ENCODE measurements around the gene FAM76A.

Gene FAM76A

DNA sequence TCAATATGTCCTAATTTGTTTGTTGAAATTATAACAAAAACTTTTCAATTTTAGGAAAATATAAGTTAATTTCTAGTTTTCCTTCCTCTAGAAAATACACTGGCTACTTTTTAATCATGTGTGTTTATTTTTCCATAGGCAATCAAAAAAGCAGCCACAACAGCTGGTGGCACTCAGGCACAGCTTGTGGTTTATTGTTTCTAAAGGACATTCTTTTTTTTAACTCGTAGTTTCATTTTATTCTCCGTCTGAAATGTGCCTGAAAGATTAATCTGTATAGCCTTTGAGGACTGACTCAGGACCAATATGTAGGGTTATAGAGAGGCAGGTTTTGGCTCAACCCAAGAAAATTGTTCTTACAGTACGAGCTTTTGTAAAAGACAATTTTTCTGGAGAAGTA lies 26.6 kb downstream of the FAM76A start:
- Histone ChIP-seq H4K20me1 (ENCODE audit: insufficient read depth) (no peaks in the 10 kb centered on the region), H3K4me2 (peak overlapping the region; percentile 72), H2AFZ (ENCODE audit: low read depth) (no peak overlapping the region), H3K27me3 (ENCODE audit: insufficient read depth, low read depth) (no peaks in the 10 kb centered on the region), H3K36me3 (ENCODE audit: insufficient read depth) (no peaks in the 10 kb centered on the region), H3K27ac (peak overlapping the region; percentile 44; the same call in 1 of the 2 replicates), H3K4me1 (ENCODE audit: low read depth, poor library complexity, severe bottlenecking) (peaks cover 32% of the 10 kb centered on the region), H3K9ac (no peak overlapping the region), H3K4me3 (IDR thresholded peaks at IDR 0.05; ENCODE audit: insufficient read depth, low read depth, low read length) (peak overlapping the region; percentile 30), H3K79me2 (ENCODE audit: insufficient read depth, low read depth) (no peaks in the 10 kb centered on the region)
- TF ChIP-seq, protein P1, sequence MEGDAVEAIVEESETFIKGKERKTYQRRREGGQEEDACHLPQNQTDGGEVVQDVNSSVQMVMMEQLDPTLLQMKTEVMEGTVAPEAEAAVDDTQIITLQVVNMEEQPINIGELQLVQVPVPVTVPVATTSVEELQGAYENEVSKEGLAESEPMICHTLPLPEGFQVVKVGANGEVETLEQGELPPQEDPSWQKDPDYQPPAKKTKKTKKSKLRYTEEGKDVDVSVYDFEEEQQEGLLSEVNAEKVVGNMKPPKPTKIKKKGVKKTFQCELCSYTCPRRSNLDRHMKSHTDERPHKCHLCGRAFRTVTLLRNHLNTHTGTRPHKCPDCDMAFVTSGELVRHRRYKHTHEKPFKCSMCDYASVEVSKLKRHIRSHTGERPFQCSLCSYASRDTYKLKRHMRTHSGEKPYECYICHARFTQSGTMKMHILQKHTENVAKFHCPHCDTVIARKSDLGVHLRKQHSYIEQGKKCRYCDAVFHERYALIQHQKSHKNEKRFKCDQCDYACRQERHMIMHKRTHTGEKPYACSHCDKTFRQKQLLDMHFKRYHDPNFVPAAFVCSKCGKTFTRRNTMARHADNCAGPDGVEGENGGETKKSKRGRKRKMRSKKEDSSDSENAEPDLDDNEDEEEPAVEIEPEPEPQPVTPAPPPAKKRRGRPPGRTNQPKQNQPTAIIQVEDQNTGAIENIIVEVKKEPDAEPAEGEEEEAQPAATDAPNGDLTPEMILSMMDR (conservative IDR thresholded peaks at IDR 0.05; ENCODE audit: low read depth, low read length), result no peak

DNA sequence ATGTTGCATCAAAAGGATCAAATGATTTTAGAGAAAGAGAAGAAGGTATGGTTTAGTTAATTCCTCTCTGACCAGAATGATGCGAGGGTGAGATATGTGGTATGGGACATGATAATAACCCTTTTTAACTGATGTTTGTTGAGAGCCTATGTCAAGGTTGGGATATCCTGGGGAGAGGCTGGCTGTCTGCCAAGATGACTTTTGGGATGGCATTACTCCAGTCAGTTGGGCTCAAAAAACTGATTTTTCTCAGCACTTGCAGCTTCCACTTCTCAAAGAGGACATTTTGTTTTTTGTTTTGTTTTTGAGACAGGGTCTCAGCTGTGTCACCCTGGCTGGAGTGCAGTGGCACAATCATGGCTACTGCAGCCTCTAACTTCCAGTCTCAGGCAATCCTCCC lies 29.5 kb downstream of the FAM76A start:
- Histone ChIP-seq H3K4me3 (IDR thresholded peaks at IDR 0.05; ENCODE audit: insufficient read depth, low read depth, low read length) (no peak overlapping the region), H3K36me3 (ENCODE audit: insufficient read depth) (no peaks in the 10 kb centered on the region), H2AFZ (ENCODE audit: low read depth) (no peak overlapping the region), H3K27ac (no peak overlapping the region), H3K4me2 (no peak overlapping the region), H3K4me1 (ENCODE audit: low read depth, poor library complexity, severe bottlenecking) (peaks cover 32% of the 10 kb centered on the region), H4K20me1 (ENCODE audit: insufficient read depth) (no peaks in the 10 kb centered on the region), H3K9ac (no peak overlapping the region), H3K79me2 (ENCODE audit: insufficient read depth, low read depth) (no peaks in the 10 kb centered on the region), H3K27me3 (ENCODE audit: insufficient read depth, low read depth) (no peaks in the 10 kb centered on the region)
- TF ChIP-seq, protein P1 (conservative IDR thresholded peaks at IDR 0.05; ENCODE audit: low read depth, low read length), result no peak

DNA sequence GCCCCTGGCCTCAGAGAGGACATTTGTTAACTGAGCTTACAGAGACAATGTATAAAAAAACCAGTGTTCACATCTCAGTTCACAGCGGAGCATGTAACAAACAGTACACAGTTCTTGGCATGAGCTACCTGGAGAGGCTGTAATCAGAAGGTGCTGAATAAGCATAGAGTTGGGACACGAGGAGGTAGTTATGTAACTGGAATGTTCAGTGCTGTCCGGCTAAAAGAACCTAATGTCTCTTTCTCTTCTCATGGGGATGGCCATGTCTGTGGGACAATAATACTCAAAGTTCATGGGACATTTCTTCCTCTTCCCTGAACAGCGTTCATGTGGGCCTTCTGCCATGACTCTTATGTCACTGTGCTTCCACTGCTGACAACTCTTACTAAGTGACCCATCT lies 30.1 kb downstream of the FAM76A start:
- Histone ChIP-seq H3K79me2 (ENCODE audit: insufficient read depth, low read depth) (no peaks in the 10 kb centered on the region), H3K4me1 (ENCODE audit: low read depth, poor library complexity, severe bottlenecking) (peaks cover 32% of the 10 kb centered on the region), H3K36me3 (ENCODE audit: insufficient read depth) (no peaks in the 10 kb centered on the region), H3K27me3 (ENCODE audit: insufficient read depth, low read depth) (no peaks in the 10 kb centered on the region), H2AFZ (ENCODE audit: low read depth) (no peak overlapping the region), H4K20me1 (ENCODE audit: insufficient read depth) (no peaks in the 10 kb centered on the region), H3K27ac (no peak overlapping the region), H3K4me3 (IDR thresholded peaks at IDR 0.05; ENCODE audit: insufficient read depth, low read depth, low read length) (no peak overlapping the region), H3K4me2 (no peak overlapping the region), H3K9ac (no peak overlapping the region)
- TF ChIP-seq, protein P1 (conservative IDR thresholded peaks at IDR 0.05; ENCODE audit: low read depth, low read length), result no peak

DNA sequence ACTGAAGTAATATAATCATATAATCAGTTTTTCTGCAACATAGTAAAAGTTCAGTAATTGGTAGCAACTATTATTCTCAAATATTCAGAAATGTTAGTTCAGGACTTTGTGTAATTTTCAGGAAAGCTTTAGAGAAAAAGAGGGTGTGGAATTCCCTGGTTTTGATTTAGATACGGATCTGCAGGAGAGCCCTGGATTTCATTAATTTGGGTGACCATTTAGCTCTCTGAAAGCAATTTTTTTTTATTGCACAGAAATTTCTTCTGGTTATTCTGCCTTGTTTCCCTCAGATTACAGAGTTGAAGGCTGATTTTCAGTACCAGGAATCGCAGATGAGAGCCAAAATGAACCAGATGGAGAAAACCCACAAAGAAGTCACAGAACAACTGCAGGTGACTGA lies 33.5 kb downstream of the FAM76A start:
- TF ChIP-seq, protein P1 (conservative IDR thresholded peaks at IDR 0.05; ENCODE audit: low read depth, low read length), result no peak
- Histone ChIP-seq H3K27ac (no peak overlapping the region), H3K36me3 (ENCODE audit: insufficient read depth) (no peaks in the 10 kb centered on the region), H3K79me2 (ENCODE audit: insufficient read depth, low read depth) (no peaks in the 10 kb centered on the region), H3K9ac (no peak overlapping the region), H3K27me3 (ENCODE audit: insufficient read depth, low read depth) (no peaks in the 10 kb centered on the region), H2AFZ (ENCODE audit: low read depth) (no peak overlapping the region), H4K20me1 (ENCODE audit: insufficient read depth) (no peaks in the 10 kb centered on the region), H3K4me1 (ENCODE audit: low read depth, poor library complexity, severe bottlenecking) (peaks cover under 1% of the 10 kb centered on the region), H3K4me3 (IDR thresholded peaks at IDR 0.05; ENCODE audit: insufficient read depth, low read depth, low read length) (no peak overlapping the region), H3K4me2 (no peak overlapping the region)
